A549 (cell line): ENCODE data around the gene SH3TC2.

Source experiments
- BHLHE40 ChIP-seq: IDR thresholded peaks from 2 replicates; pipeline ENCODE4 v1.6.1; 2012; ENCODE audit warnings: low read depth, low read length, inconsistent platforms
- CHD4 ChIP-seq: fragments of 200-600 bp; sonication (generic); IDR thresholded peaks from 2 replicates; pipeline ENCODE4 v1.6.1; 2016; ENCODE audit warnings: antibody characterized with exemption, mild to moderate bottlenecking, borderline replicate concordance
- EHF ChIP-seq: fragments of 250-450 bp; sonication (Bioruptor Pico); IDR thresholded peaks from 2 replicates; pipeline ENCODE4 v1.5.0; 2020; ENCODE audit warnings: mild to moderate bottlenecking
- MAFK ChIP-seq: fragments of 450-650 bp; IDR thresholded peaks from 2 replicates; pipeline ENCODE4 v1.6.1; 2014; ENCODE audit not compliant: partially characterized antibody
- MYC ChIP-seq: IDR thresholded peaks from 2 replicates; pipeline ENCODE4 v1.6.1; 2012; ENCODE audit warnings: mild to moderate bottlenecking, inconsistent platforms, low read length, improper control_type of control experiment, borderline replicate concordance
- POLR2A ChIP-seq: IDR thresholded peaks from 2 replicates; pipeline ENCODE4 v1.6.1; 2012; ENCODE audit warnings: mild to moderate bottlenecking, low read length
- RAD21 ChIP-seq, 2 experiments: fragments of >200 bp in 1 of 2; sonication (Bioruptor Twin) in 1 of 2; formaldehyde crosslinking in 1 of 2; IDR thresholded peaks in 1 of 2; conservative IDR thresholded peaks in 1 of 2; 2 replicates in 1 of 2; 3 replicates in 1 of 2; pipeline ENCODE4 v1.6.1; 2012 to 2018; ENCODE audit warnings: inconsistent platforms in 1 of 2
- SMC3 ChIP-seq: fragments of >200 bp; sonication (Bioruptor Twin); formaldehyde crosslinking; IDR thresholded peaks from 3 replicates; pipeline ENCODE4 v1.6.1; 2018; ENCODE audit warnings: inconsistent platforms
- ZNF302 ChIP-seq: fragments of 250-450 bp; sonication (Bioruptor Pico); IDR thresholded peaks from 2 replicates; pipeline ENCODE4 v1.9.0; 2021; ENCODE audit warnings: inconsistent platforms, mild to moderate bottlenecking, moderate library complexity
- TF ChIP-seq, protein P1 (sequence below): fragments of >200 bp; sonication (Bioruptor Twin); formaldehyde crosslinking; IDR thresholded peaks from 3 replicates; pipeline ENCODE4 v1.5.1; 2016
- TF ChIP-seq, protein P2 (sequence below): IDR thresholded peaks from 2 replicates; pipeline ENCODE4 v1.6.1; 2012
- TF ChIP-seq, protein P3 (sequence below): fragments of 450-650 bp; IDR thresholded peaks from 2 replicates; pipeline ENCODE4 v1.6.1; 2014; ENCODE audit warnings: antibody characterized with exemption
- TF ChIP-seq, protein P4 (sequence below): fragments of 150-350 bp; IDR thresholded peaks from 2 replicates; pipeline ENCODE4 v1.6.1; 2014; ENCODE audit warnings: low read depth, mild to moderate bottlenecking, low read length

DNA sequence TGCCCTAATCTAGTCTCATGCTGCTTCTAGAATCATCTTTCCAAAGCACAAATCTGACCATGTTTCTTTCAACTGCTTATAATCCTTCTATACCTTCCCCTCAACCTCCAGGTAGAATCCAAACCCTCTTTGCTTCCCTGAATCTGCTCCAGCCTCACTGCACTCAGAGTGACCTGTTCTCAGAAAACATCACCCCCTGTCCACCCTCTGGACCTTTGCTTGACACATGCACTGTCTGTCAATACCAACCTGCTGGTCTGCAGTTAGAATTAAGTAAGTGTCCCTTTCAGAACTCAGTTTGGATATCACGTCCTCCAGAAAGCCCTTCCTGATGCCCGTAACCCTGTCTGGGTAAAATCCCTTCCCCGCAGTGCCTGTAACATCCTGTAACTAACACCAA, 63.1 kb downstream of the SH3TC2 start:
- no peak for TF ChIP-seq CHD4
- TF ChIP-seq RAD21 (conservative IDR thresholded peaks at IDR 0.05 in 1 of 2, IDR thresholded peaks at IDR 0.05 in 1 of 2) = no peak
- TF ChIP-seq, protein P1, sequence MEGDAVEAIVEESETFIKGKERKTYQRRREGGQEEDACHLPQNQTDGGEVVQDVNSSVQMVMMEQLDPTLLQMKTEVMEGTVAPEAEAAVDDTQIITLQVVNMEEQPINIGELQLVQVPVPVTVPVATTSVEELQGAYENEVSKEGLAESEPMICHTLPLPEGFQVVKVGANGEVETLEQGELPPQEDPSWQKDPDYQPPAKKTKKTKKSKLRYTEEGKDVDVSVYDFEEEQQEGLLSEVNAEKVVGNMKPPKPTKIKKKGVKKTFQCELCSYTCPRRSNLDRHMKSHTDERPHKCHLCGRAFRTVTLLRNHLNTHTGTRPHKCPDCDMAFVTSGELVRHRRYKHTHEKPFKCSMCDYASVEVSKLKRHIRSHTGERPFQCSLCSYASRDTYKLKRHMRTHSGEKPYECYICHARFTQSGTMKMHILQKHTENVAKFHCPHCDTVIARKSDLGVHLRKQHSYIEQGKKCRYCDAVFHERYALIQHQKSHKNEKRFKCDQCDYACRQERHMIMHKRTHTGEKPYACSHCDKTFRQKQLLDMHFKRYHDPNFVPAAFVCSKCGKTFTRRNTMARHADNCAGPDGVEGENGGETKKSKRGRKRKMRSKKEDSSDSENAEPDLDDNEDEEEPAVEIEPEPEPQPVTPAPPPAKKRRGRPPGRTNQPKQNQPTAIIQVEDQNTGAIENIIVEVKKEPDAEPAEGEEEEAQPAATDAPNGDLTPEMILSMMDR = no peak
- TF ChIP-seq SMC3 = no peak
- TF ChIP-seq POLR2A = no peak
- TF ChIP-seq BHLHE40 = no peak
- no peak for TF ChIP-seq ZNF302 (CRISPR knock-in tag)
- TF ChIP-seq, protein P2, sequence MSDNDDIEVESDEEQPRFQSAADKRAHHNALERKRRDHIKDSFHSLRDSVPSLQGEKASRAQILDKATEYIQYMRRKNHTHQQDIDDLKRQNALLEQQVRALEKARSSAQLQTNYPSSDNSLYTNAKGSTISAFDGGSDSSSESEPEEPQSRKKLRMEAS = no peak
- TF ChIP-seq, protein P3, sequence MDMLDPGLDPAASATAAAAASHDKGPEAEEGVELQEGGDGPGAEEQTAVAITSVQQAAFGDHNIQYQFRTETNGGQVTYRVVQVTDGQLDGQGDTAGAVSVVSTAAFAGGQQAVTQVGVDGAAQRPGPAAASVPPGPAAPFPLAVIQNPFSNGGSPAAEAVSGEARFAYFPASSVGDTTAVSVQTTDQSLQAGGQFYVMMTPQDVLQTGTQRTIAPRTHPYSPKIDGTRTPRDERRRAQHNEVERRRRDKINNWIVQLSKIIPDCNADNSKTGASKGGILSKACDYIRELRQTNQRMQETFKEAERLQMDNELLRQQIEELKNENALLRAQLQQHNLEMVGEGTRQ = no peak
- TF ChIP-seq, protein P4, sequence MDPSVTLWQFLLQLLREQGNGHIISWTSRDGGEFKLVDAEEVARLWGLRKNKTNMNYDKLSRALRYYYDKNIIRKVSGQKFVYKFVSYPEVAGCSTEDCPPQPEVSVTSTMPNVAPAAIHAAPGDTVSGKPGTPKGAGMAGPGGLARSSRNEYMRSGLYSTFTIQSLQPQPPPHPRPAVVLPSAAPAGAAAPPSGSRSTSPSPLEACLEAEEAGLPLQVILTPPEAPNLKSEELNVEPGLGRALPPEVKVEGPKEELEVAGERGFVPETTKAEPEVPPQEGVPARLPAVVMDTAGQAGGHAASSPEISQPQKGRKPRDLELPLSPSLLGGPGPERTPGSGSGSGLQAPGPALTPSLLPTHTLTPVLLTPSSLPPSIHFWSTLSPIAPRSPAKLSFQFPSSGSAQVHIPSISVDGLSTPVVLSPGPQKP = no peak
- TF ChIP-seq MAFK = no peak
- no peak for TF ChIP-seq EHF (CRISPR knock-in tag)
- TF ChIP-seq MYC = no peak
